ENCODE data around the gene SPATA20. TPM values are rescaled to one million over a fixed set of nuclear protein-coding genes. Genes with fewer than 3 reads are reported as not detected.

Gene SPATA20
- total and polyA plus RNA-seq, 2 of the 13 experiments (the other 11 are each of a cell fraction or from before 2014, with no cell fraction given), result 36.1 to 64.8 TPM

DNA sequence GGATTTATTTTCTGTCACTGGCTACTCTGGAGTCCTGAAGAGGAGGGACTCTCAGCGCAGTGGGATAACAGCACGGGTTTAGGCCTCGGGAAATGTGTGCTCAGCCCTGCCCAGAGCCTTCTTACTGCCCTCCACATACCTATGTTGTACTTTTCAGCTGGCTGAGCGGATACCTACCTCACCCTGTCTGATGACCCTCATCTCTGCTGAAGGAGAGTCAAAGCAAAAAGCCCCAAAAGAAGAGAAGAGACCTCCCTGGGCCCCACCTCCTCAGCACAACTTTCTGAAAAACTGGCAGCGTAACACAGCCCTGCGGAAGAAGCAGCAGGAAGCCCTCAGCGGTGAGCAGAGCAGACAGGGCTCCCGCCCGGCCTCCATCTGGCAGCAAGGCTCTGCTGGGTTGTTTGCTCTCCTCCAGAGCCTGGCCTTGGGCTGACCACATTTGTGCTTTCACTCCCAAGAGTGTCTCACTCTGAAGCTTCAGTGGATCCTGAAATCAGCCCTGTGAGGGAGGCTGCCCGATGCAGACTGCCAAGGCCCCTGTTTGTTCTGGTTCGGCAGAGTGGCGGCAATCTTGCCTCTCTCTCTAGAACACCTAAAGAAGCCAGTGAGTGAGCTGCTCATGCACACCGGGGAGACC is 28.5 kb upstream of the SPATA20 start (continued):
- TF ChIP-seq, protein P1, sequence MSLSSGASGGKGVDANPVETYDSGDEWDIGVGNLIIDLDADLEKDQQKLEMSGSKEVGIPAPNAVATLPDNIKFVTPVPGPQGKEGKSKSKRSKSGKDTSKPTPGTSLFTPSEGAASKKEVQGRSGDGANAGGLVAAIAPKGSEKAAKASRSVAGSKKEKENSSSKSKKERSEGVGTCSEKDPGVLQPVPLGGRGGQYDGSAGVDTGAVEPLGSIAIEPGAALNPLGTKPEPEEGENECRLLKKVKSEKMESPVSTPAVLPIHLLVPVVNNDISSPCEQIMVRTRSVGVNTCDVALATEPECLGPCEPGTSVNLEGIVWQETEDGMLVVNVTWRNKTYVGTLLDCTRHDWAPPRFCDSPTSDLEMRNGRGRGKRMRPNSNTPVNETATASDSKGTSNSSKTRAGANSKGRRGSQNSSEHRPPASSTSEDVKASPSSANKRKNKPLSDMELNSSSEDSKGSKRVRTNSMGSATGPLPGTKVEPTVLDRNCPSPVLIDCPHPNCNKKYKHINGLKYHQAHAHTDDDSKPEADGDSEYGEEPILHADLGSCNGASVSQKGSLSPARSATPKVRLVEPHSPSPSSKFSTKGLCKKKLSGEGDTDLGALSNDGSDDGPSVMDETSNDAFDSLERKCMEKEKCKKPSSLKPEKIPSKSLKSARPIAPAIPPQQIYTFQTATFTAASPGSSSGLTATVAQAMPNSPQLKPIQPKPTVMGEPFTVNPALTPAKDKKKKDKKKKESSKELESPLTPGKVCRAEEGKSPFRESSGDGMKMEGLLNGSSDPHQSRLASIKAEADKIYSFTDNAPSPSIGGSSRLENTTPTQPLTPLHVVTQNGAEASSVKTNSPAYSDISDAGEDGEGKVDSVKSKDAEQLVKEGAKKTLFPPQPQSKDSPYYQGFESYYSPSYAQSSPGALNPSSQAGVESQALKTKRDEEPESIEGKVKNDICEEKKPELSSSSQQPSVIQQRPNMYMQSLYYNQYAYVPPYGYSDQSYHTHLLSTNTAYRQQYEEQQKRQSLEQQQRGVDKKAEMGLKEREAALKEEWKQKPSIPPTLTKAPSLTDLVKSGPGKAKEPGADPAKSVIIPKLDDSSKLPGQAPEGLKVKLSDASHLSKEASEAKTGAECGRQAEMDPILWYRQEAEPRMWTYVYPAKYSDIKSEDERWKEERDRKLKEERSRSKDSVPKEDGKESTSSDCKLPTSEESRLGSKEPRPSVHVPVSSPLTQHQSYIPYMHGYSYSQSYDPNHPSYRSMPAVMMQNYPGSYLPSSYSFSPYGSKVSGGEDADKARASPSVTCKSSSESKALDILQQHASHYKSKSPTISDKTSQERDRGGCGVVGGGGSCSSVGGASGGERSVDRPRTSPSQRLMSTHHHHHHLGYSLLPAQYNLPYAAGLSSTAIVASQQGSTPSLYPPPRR (CRISPR knock-in tag; IDR thresholded peaks at IDR 0.05; ENCODE audit: borderline replicate concordance), result no peak
- TF ChIP-seq, protein P2, sequence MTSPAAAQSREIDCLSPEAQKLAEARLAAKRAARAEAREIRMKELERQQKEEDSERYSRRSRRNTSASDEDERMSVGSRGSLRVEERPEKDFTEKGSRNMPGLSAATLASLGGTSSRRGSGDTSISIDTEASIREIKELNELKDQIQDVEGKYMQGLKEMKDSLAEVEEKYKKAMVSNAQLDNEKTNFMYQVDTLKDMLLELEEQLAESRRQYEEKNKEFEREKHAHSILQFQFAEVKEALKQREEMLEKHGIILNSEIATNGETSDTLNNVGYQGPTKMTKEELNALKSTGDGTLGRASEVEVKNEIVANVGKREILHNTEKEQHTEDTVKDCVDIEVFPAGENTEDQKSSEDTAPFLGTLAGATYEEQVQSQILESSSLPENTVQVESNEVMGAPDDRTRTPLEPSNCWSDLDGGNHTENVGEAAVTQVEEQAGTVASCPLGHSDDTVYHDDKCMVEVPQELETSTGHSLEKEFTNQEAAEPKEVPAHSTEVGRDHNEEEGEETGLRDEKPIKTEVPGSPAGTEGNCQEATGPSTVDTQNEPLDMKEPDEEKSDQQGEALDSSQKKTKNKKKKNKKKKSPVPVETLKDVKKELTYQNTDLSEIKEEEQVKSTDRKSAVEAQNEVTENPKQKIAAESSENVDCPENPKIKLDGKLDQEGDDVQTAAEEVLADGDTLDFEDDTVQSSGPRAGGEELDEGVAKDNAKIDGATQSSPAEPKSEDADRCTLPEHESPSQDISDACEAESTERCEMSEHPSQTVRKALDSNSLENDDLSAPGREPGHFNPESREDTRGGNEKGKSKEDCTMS (CRISPR knock-in tag; conservative IDR thresholded peaks at IDR 0.05), result no peak
- TF ChIP-seq PHF8 (CRISPR knock-in tag; IDR thresholded peaks at IDR 0.05), result 0 out of 2 replicates have a peak, but pooled peaks have one; percentile 18
- TF ChIP-seq, protein P3, sequence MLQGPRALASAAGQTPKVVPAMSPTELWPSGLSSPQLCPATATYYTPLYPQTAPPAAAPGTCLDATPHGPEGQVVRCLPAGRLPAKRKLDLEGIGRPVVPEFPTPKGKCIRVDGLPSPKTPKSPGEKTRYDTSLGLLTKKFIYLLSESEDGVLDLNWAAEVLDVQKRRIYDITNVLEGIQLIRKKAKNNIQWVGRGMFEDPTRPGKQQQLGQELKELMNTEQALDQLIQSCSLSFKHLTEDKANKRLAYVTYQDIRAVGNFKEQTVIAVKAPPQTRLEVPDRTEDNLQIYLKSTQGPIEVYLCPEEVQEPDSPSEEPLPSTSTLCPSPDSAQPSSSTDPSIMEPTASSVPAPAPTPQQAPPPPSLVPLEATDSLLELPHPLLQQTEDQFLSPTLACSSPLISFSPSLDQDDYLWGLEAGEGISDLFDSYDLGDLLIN (CRISPR knock-in tag; IDR thresholded peaks at IDR 0.05; ENCODE audit: borderline replicate concordance), result no peak
- TF ChIP-seq ZSCAN22 (CRISPR knock-in tag; IDR thresholded peaks at IDR 0.05), result no peak
- TF ChIP-seq, protein P4, sequence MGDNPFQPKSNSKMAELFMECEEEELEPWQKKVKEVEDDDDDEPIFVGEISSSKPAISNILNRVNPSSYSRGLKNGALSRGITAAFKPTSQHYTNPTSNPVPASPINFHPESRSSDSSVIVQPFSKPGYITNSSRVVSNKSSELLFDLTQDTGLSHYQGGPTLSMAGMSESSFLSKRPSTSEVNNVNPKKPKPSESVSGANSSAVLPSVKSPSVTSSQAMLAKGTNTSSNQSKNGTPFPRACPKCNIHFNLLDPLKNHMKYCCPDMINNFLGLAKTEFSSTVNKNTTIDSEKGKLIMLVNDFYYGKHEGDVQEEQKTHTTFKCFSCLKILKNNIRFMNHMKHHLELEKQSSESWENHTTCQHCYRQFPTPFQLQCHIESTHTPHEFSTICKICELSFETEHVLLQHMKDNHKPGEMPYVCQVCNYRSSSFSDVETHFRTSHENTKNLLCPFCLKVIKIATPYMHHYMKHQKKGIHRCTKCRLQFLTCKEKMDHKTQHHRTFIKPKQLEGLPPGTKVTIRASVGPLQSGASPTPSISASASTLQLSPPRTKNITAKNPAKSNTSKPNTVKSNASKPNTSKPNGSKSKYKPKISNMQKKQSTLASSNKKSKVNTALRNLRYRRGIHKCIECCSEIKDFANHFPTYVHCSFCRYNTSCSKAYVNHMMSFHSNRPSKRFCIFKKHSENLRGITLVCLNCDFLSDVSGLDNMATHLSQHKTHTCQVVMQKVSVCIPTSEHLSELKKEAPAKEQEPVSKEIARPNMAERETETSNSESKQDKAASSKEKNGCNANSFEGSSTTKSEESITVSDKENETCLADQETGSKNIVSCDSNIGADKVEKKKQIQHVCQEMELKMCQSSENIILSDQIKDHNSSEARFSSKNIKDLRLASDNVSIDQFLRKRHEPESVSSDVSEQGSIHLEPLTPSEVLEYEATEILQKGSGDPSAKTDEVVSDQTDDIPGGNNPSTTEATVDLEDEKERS (CRISPR knock-in tag; IDR thresholded peaks at IDR 0.05), result no peak; the same call in 1 of the 2 replicates
- no peak for TF ChIP-seq THYN1 (CRISPR knock-in tag; IDR thresholded peaks at IDR 0.05; ENCODE audit: borderline replicate concordance, low read depth)
- no peak for TF ChIP-seq RBAK (CRISPR knock-in tag; IDR thresholded peaks at IDR 0.05)
- 0 out of 2 replicates have a peak, but pooled peaks have one; percentile 14 for TF ChIP-seq ISL2 (CRISPR knock-in tag; IDR thresholded peaks at IDR 0.05)
- TF ChIP-seq KAT7 (CRISPR knock-in tag; IDR thresholded peaks at IDR 0.05; ENCODE audit: borderline replicate concordance), result no peak
- TF ChIP-seq, protein P5, sequence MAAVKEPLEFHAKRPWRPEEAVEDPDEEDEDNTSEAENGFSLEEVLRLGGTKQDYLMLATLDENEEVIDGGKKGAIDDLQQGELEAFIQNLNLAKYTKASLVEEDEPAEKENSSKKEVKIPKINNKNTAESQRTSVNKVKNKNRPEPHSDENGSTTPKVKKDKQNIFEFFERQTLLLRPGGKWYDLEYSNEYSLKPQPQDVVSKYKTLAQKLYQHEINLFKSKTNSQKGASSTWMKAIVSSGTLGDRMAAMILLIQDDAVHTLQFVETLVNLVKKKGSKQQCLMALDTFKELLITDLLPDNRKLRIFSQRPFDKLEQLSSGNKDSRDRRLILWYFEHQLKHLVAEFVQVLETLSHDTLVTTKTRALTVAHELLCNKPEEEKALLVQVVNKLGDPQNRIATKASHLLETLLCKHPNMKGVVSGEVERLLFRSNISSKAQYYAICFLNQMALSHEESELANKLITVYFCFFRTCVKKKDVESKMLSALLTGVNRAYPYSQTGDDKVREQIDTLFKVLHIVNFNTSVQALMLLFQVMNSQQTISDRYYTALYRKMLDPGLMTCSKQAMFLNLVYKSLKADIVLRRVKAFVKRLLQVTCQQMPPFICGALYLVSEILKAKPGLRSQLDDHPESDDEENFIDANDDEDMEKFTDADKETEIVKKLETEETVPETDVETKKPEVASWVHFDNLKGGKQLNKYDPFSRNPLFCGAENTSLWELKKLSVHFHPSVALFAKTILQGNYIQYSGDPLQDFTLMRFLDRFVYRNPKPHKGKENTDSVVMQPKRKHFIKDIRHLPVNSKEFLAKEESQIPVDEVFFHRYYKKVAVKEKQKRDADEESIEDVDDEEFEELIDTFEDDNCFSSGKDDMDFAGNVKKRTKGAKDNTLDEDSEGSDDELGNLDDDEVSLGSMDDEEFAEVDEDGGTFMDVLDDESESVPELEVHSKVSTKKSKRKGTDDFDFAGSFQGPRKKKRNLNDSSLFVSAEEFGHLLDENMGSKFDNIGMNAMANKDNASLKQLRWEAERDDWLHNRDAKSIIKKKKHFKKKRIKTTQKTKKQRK (IDR thresholded peaks at IDR 0.05; ENCODE audit: low read length), result no peak
- peak; percentile 34; the same call in 1 of the 2 replicates for TF ChIP-seq BRD4 (CRISPR knock-in tag; IDR thresholded peaks at IDR 0.05)
- TF ChIP-seq RAD51 (IDR thresholded peaks at IDR 0.05; ENCODE audit: borderline replicate concordance), result no peak

Data from HepG2 (cell line).